Retinal pigment epithelial cell (primary cell): ENCODE measurements around the gene PCYT2.

Experiments
- DNase-seq: peaks from one replicate; pipeline ENCODE4 v3.0.0-alpha.2; 2010; ENCODE audit warnings: low read depth
- H3K4me3 ChIP-seq: 2 replicates; pipeline ENCODE4 v1.5.1; 2011; ENCODE audit warnings: mild to moderate bottlenecking, low read length, control low read depth, moderate library complexity
- TF ChIP-seq, protein P1 (sequence below): conservative IDR thresholded peaks from 2 replicates; pipeline ENCODE4 v1.5.1; 2011; ENCODE audit warnings: low read depth, low read length, control low read depth, inconsistent platforms

Gene PCYT2

DNA sequence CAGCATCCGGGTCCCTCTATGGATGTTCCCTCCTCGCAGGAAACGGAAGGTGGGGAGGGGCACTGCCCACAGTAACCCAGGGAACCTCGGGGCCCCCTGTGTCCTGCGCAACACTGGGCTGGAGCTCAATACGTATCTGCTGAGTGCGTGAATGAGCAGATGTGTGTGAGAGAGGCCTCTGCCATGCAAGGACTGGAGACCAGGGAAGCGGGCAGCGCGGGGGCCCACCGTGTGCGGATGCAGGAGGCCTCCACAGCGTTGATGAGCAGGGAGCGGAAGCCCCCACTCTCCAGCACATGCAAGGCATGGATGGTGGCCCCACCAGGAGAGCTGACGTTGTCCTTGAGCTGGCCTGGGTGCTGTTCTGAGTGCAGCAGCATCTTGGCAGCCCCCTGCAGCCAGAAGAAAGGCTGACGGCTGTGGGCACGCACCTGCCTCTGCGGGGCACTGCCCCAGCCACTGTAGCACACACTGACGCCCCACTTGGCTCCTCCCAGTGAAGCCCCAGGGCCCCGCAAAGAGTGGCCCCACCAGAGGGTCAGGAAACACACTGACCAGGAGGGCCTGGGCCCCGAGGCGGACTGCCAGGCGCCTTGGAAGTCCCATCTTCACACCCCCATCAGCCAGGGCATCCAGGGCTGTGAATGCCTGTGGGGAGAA lies 23.0 kb upstream of the PCYT2 start:
- no peak overlapping the region for H3K4me3 ChIP-seq
- TF ChIP-seq, protein P1, sequence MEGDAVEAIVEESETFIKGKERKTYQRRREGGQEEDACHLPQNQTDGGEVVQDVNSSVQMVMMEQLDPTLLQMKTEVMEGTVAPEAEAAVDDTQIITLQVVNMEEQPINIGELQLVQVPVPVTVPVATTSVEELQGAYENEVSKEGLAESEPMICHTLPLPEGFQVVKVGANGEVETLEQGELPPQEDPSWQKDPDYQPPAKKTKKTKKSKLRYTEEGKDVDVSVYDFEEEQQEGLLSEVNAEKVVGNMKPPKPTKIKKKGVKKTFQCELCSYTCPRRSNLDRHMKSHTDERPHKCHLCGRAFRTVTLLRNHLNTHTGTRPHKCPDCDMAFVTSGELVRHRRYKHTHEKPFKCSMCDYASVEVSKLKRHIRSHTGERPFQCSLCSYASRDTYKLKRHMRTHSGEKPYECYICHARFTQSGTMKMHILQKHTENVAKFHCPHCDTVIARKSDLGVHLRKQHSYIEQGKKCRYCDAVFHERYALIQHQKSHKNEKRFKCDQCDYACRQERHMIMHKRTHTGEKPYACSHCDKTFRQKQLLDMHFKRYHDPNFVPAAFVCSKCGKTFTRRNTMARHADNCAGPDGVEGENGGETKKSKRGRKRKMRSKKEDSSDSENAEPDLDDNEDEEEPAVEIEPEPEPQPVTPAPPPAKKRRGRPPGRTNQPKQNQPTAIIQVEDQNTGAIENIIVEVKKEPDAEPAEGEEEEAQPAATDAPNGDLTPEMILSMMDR, result no peak
- DNase-seq, result no peak

DNA sequence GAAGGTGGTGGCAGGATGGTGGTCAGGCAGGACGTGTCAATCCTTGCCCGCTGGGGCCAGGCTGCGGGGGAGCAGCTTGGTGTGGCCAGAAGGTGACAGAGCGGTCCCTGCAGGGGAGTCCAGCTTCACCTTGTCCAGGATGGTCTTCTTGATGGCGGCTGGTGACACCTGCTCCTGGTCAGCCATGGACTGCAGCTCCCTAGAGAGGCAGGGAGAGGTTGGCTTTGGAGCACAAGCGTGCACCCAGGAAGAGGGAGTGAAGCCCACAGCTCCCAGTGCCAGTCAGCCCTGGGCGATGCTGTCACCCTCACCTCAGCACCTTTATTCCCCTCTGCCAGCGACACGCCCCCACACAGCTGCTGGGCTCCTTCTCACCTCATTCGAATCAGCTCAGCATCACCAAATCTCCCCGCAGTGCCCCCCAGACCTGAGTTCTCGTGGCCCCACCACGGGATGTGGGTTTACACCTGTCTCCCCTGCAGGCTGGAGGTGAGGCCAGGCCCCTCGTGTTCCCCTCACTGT lies 22.0 kb upstream of the PCYT2 start:
- TF ChIP-seq, protein P1, result no peak
- no peak overlapping the region for H3K4me3 ChIP-seq
- DNase-seq, result no peak

DNA sequence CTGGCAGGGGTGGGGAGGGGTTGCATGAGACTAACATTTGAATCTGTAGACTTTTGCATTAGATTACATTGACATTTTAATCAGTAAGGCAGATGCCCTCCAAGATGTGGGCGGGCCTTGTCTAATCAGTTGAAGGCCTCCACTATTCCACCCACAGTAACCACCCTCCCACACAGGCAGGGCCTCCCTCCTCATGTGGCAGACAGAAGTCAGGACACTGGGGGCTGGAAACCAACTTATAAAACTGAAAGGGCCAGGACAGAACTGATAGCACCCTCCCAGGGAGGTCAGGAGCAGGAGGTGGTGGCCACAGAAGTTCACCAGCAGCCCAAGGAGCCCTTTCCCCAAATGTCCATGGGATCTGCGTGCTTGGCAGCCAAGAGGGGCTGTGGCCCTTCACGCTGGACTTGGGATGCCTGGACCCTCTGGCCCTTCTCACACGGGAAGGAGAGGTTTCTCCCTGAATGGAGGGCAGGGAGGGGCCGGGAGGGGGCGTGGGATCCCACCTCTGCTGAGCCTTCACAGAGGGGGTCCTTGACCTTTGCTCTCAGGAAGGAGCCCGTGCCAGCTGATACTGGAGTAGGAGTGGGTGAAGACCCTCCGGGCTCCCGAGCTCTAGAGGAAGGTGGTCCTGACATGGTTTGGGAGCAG lies 21.3 kb upstream of the PCYT2 start:
- TF ChIP-seq, protein P1, result no peak
- H3K4me3 ChIP-seq, result no peak overlapping the region
- no peak for DNase-seq

DNA sequence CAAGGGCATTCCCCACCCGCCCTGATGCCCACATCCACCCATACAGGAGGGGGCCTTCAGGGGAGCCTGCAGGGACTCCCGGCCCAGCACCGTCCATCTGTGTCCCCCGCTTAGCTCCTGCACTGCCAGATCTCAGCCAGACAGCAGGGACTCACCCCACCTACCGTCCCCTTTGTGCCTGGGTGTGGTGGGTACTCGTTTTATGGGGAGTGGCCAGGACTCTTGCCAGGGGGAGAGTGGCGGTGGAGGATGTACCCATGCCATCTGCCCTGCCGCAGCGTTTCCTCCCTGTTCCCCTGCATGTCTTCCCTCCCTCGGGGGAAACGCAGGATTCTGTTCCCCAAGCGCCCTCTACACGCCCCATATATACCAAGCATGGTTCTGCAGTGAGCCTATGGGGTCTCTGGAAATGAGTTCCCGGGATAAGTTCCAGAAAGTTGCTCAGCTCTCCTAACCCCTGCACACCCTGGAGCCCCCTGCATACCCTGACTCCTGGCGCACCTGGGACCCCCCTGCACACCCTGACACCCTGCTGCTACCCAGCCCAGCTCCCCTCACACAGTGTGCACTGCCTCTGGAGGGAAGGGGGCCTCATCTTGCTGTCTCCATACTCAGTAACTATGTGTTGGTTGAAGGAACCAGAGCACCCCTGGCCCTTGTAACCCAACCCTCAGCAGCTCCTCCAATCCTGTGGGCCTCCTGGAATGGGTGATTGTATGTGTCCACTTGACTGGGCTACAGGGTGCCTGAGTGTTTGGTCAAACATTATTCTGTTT lies 20.5 kb upstream of the PCYT2 start:
- no peak for DNase-seq
- no peak overlapping the region for H3K4me3 ChIP-seq
- TF ChIP-seq, protein P1, result no peak

DNA sequence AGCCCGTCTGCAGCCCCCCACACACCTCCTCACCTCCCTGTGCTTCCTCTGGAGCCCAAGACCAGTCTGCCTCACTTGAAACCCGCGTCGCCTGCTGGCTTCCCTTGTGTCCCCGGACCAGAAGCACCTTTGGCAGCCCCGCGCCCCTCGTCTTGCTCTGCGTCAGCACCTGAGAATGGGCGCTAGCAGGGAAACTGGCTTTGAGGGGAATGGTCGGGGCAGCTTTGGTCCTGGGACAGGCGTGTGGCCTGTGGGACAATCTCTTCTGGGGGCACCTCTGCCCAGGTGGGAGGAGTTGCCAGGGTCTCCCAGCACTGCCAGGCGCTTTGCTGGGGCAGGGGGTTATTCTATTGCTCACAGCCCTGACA lies 20.0 kb upstream of the PCYT2 start:
- no peak for DNase-seq
- H3K4me3 ChIP-seq, result no peak overlapping the region
- TF ChIP-seq, protein P1, result no peak

DNA sequence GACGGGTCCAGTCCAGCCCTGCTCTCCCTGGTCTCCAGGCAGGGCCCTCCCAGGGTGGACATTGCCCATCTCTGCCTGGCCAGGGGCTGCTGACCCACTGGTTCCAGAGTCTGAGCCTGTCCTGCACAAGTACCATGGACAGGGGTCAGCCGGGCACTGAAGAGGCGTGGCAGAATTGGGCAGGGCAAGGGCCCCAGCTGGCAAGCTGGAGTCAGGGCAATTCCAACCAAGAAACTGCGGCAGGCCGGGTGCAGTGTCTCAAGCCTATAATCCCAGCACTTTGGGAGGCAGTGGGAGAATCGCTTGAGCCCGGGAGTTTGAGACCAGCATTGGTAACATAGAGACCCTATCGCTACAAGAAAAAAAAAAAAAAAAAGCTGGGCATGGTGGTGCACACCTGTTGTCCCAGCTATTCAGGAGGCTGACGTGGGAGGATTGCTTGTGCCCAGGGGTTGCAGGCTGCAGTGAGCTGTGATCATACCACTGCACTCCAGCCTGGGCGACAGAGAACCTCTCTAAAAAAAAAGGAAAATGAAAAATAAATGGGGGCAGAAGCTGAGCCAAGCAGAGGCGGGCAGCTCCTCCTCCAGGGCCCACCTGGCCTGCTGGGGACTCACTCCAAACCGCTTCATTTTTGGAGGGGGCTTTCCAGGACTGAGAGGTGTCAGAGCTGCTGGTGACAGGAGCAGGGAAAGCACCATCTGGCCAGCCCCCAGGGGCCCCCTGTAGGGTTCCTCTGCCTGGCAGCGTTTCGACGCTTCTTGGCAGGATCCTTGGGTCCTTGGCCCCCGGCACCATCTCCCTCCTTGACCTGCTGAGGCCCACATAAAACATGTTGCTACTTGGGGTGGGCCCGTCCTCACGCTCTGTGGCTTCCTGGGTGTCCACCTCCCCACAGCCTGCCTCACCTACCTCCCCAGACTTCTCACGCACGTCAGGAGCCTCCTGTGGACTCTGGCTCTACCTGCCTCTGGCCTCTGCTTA lies 19.2 kb upstream of the PCYT2 start:
- TF ChIP-seq, protein P1, result no peak
- DNase-seq, result no peak
- H3K4me3 ChIP-seq, result no peak overlapping the region
